Cardiac fibroblast (primary cell): ENCODE results near the gene EOLA1.

ENCODE experiments used
- DNase-seq, 2 donors: peaks; one replicate each; pipeline versions ENCODE4 v3.0.0 to v3.0.0-alpha.2; 2010; ENCODE audit warnings: low read depth in 2 of 2
- H3K4me3 ChIP-seq, 2 donors: replicated peaks in 1 of 2; 1 replicate in 1 of 2; 2 replicates in 1 of 2; pipeline ENCODE4 v1.5.1; 2011; ENCODE audit warnings: low read depth in 2 of 2, low read length in 2 of 2, mild to moderate bottlenecking in 2 of 2, moderate library complexity in 1 of 2
- TF ChIP-seq, protein P1 (sequence below): IDR thresholded peaks from one replicate; pipeline ENCODE4 v1.5.1; 2011; ENCODE audit warnings: low read depth, mild to moderate bottlenecking, low read length, inconsistent platforms

EOLA1 gene

DNA sequence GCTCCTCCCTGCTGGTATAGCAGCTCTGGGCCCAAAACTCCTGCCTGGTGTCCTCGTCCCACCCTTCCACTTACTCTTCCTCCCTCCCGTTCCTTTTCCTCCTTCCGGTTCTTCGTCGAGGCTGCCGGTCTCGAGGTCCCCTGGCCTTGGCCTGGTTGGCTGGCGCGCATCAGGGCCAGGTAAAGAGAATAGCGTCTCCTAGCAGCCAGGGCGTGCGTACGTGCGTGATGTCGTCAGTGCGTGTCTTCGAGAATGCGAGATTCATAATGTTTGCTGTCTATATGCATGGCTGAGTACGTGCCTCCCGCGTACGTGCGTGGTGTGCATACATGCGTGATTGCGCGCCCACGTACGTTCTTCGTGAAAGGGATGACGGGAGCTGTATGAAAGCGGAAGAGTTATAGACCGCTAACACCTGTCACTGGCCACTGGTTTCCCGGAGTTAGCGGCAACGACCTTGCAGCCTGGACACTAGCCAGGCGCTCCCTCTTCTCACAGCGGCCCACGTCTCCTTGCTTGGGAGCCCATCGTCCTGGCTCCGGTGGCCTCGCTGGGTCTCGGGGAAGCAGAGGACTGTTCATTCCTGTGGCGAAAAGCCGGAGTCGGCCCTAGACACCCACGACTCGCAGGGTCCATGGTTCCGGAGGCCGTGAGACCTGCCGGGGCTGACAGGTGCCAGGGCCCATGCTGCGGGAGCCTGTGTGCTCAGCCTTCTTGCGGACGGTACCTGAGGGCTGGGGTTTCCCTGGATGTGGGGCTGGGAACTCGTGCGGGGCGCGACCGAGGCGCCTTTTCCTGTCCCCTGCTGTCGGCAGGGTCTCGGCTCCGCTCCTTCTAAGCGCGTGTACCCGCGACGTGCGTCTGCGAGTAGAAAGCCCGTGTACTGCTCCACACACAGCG lies at the start of gene EOLA1:
Gene EOLA1, plus strand, starts transcription at position 392 of the 900 bp plus-strand sequence. CDS start 4,619 bp downstream, outside the sequence.
- peak; percentile 95 to 98 for DNase-seq
- peak within 1 kb of the TSS; percentile 78 to 84 for H3K4me3 ChIP-seq
- TF ChIP-seq, protein P1, sequence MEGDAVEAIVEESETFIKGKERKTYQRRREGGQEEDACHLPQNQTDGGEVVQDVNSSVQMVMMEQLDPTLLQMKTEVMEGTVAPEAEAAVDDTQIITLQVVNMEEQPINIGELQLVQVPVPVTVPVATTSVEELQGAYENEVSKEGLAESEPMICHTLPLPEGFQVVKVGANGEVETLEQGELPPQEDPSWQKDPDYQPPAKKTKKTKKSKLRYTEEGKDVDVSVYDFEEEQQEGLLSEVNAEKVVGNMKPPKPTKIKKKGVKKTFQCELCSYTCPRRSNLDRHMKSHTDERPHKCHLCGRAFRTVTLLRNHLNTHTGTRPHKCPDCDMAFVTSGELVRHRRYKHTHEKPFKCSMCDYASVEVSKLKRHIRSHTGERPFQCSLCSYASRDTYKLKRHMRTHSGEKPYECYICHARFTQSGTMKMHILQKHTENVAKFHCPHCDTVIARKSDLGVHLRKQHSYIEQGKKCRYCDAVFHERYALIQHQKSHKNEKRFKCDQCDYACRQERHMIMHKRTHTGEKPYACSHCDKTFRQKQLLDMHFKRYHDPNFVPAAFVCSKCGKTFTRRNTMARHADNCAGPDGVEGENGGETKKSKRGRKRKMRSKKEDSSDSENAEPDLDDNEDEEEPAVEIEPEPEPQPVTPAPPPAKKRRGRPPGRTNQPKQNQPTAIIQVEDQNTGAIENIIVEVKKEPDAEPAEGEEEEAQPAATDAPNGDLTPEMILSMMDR, result no peak

DNA sequence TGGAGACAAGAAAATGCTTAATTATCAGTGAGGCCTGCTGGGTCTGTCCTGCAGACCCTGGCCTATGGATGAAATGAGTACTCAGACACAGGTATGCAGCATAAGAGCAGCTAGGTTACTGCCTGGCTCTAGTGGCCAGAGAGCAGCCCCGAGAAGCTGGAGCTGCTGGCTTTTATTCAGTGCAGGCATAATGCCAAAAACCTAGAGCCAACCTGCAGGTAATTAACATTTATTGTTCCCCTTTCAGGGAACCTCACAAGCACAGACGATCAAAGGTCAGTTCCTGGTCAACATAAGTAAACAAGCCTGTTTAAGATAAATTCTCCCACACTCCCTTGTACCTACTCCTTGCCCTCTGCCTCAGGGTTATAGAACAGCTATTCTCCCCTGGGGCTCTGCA lies 49.0 kb upstream of the EOLA1 start:
- no peak overlapping the region for H3K4me3 ChIP-seq
- TF ChIP-seq, protein P1, result no peak
- DNase-seq, result no peak

DNA sequence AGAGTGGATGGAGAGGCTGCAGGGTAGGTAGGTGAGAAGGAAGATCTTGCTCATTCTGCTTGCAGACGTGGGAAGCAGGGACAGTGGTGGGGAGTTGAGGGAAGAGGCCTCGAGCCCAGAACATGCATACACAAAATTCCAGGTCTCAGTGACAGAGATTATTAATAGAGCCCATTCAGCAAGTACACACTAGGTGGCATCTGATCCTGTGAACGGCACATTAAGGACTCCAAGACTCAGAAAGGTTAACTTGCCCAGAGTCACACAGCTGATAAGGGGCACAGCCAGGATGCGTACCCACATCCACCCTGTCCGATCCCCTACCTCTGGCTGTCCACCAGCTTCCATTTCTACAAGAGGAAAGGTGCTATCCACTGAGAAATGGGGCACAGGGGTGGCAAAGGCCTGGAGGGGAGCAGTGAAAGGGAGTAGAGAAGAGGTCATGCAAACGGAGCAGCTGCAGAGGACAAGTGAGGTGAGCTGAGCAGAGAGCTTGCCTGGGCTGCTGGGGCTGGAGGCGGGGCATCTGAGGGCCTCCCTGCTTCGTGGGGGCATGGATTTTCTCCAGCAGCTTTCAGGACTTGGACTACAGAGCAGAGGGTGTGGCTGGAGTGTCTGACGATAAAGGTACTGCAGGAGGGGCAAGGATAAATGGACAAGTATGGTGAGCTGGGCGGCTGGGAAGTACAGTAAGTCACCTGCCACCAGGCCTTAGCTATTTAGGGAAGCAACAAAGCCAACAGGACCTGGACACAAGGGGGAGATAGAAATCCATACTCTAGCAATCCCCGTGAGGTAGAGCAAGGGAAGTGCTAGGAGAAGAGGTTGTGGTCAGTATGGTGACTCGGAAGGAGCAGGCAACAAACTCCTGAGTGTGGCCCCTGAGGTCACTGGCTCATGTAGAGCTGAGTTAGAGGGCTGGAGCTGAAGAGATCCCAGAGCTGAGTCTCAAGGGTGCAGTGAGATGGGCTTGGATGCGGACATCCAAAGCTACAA lies 46.9 kb upstream of the EOLA1 start:
- no peak overlapping the region for H3K4me3 ChIP-seq
- TF ChIP-seq, protein P1, result no peak
- peak in 1 of 2 donors; percentile 19 for DNase-seq

DNA sequence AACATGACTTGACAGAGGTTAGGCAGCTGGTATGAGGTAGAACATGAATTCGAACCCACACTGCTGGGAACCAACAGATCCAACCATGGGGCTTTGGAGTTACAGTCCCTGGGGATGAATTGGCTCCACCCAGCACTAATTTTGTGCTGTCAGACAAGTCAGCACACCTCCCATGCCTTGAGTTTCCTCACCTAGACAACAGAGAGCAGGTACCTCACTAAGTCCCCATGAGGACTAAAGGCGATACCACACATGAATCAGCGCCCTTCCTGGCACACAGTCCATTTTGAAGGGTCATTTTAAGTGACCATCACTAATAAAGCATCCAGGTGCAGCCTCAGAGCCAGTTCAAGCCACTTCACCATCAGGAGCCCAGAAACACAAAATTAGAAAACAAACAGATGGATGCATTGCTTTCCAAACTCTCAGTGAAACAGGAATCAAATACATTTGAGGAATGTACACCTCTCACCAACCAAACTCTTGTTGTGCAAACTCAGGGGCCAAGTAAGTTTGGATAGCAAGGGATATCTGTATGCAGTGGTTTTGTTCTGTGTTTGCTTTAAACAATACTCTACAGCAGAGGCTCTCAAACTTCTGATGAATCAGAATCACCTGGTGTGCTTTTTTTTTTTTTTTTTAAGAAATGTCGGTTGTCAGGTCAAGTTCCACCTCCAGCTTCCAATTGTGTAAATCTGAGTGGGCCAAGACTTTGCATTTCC lies 45.8 kb upstream of the EOLA1 start:
- TF ChIP-seq, protein P1, result no peak
- DNase-seq, result peak in 1 of 2 donors; percentile 56

DNA sequence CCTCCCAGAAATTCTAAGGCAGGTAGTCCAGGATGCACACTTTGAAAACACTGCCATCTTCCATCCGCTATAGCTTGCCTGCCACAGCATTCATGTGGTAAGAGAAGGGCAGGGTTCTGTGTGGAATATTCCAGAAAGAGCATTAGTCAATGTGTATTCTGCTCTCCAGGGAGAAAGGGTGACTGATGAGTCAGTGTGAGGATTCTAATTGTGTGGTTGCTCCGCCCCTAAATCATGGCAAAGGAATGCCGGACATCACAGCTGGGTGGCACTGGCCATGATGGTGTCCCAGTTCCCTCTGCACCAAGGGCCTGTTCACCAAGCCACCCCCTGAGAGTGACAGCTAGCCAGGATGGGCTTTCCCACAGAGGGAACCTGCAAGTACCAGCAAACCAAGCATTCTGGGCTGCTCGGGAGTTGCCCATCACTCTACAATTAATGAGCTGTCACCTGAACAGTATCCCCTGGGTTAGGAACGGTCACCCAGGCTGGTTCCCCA lies 45.2 kb upstream of the EOLA1 start:
- peak; percentile 35 to 89 for DNase-seq
- no peak overlapping the region for H3K4me3 ChIP-seq
- TF ChIP-seq, protein P1, result no peak

More for the DNA sequence above, 45.8 kb upstream of the EOLA1 start:
- no peak overlapping the region for H3K4me3 ChIP-seq

DNA sequence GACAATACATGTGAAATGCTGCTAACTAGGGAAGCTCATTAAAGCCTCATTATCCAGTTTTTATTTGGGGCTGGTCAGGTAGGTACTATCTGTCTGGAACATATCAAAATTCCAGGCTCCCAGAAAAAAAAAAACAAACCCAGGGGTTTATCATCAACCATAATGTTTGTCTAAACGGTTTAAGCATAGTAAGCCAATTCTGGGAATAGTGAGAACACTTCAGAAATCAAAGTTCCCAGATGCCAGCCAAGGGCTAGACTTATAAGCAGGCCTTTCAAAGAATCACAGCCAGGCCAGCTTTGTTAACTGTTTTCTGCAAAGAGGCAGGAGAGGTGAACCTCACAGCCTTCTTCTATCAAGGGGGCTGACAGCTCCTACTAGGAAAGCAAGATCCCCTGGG lies 43.8 kb upstream of the EOLA1 start:
- TF ChIP-seq, protein P1, result no peak
- DNase-seq, result no peak
- H3K4me3 ChIP-seq, result no peak overlapping the region
